OCI-LY3 (cell line): ENCODE data around the gene SERTAD3.

Experiments used
- CTCF ChIP-seq: fragments of 200-600, 300-600 bp; sonication (generic); IDR thresholded peaks from 2 replicates; pipeline ENCODE4 v1.5.1; 2014; ENCODE audit warnings: antibody characterized with exemption, low read length, low read depth
- EZH2phosphoT487 ChIP-seq: fragments of 200-600 bp; shearing (Covaris generic); IDR thresholded peaks from 2 replicates; pipeline ENCODE4 v1.6.1; 2018; ENCODE audit warnings: antibody characterized with exemption, mixed run types, low read depth

GRCh38 chr19:40466985-40467734, 23.0 kb upstream of the SERTAD3 start, which contains the start of gene SPTBN4:
- TF ChIP-seq CTCF (no peak), EZH2phosphoT487 (no peak)
